Activated B cell treated with CpG ODN at 0.5 μM for 24 hours (primary cell): Measurements from ENCODE around the gene OR1F1. TPM values are rescaled to one million over a fixed set of nuclear protein-coding genes. Genes with fewer than 3 reads are reported as not detected.

ENCODE experiments used
- ATAC-seq: fragments of 200-7000 bp; cut with Tn5 transposase; one replicate; pipeline ENCODE4 v1.10.0; 2021; ENCODE audit warnings: low read depth, mild to moderate bottlenecking, moderate library complexity
- CTCF ChIA-PET: fragments of 350-600 bp; sonication (Branson Sonifier 250); formaldehyde crosslinking; loops from one replicate; lab custom pipeline; 2021; ENCODE audit warnings: antibody characterized with exemption; lab: Charles Lee
- POLR2A ChIA-PET: fragments of 350-600 bp; sonication (Branson Sonifier 250); formaldehyde crosslinking; loops from one replicate; lab custom pipeline; 2021; ENCODE audit warnings: antibody characterized with exemption; lab: Charles Lee
- DNase-seq: peaks from one replicate; pipeline ENCODE4 v3.0.0; 2022
- H3K27ac Mint-ChIP-seq: one replicate; pipeline ENCODE4 v1.8.0; 2020; ENCODE audit warnings: mixed read lengths
- H3K27me3 Mint-ChIP-seq: one replicate; pipeline ENCODE4 v1.8.0; 2021; ENCODE audit warnings: mixed read lengths
- H3K36me3 Mint-ChIP-seq: one replicate; pipeline ENCODE4 v1.8.0; 2021; ENCODE audit warnings: low read depth, mixed read lengths
- H3K4me1 Mint-ChIP-seq: one replicate; pipeline ENCODE4 v1.8.0; 2021; ENCODE audit warnings: mixed read lengths
- H3K4me3 Mint-ChIP-seq: one replicate; pipeline ENCODE4 v1.8.0; 2020; ENCODE audit warnings: mild to moderate bottlenecking, mixed read lengths
- H3K9me3 Mint-ChIP-seq: one replicate; pipeline ENCODE4 v1.8.0; 2020; ENCODE audit warnings: mixed read lengths
- CTCF ChIP-seq: fragments of 200-600 bp; IDR thresholded peaks from one replicate; pipeline ENCODE4 v1.8.0; 2022; ENCODE audit warnings: antibody characterized with exemption, mild to moderate bottlenecking
- intact Hi-C: fragments of 100-400 bp; cut with micrococcal nuclease; formaldehyde crosslinking; loops from one replicate; pipeline ENCODE4 v1.15.1; 2024
- total RNA-seq: library from RNA; stranded (reverse); gene quantifications from 2 replicates; pipeline ENCODE4 v1.2.3, GENCODE V29; 2022

OR1F1 gene
- total RNA-seq, 1 donor from 2014 or later, result not detected

GRCh38 chr16:3235856-3236669, 48.1 kb downstream of the OR1F1 start:
- H3K27me3 Mint-ChIP-seq, result no peaks in the 10 kb centered on the region
- peaks cover 24% of the 10 kb centered on the region for H3K4me1 Mint-ChIP-seq
- H3K4me3 Mint-ChIP-seq, result peak overlapping the region; percentile 72
- ChIA-PET CTCF (interaction anchor here (1.3 kb wide), 1 partner anchor 9 kb away, joined by 3 read pairs; no protein-coding TSS in a partner anchor), POLR2A (interaction anchor here (1.2 to 2.7 kb wide), 5 partner anchors 29 to 221 kb away, joined by 3 to 22 read pairs (median 6); partner anchors contain the start of genes ZNF174, ZNF263 and ZSCAN32)
- DNase-seq (no peak), ATAC-seq (no peak)
- H3K9me3 Mint-ChIP-seq, result peaks cover 9% of the 10 kb centered on the region
- H3K27ac Mint-ChIP-seq, result peak overlapping the region; percentile 70
- intact Hi-C loops, result loop anchor here (1.0 to 5.0 kb wide), 8 partner anchors 28 to 264 kb away; partner anchors contain the start of genes TIGD7, ZNF174, ZNF75A and ZSCAN32
- peaks cover 29% of the 10 kb centered on the region for H3K36me3 Mint-ChIP-seq
- no peak for TF ChIP-seq CTCF

- Mint-ChIP-seq H3K36me3 (no peaks in the 10 kb centered on the region), H3K9me3 (no peaks in the 10 kb centered on the region), H3K4me3 (no peak overlapping the region), H3K4me1 (no peaks in the 10 kb centered on the region), H3K27ac (no peak overlapping the region), H3K27me3 (peaks cover 31% of the 10 kb centered on the region)
- ATAC-seq (no peak), DNase-seq (no peak)
- intact Hi-C loops, result no loop called here
- ChIA-PET POLR2A (no interaction called here), CTCF (no interaction called here)
- TF ChIP-seq CTCF, result no peak
Measured at GRCh38 chr16:3241761-3242160, 53.8 kb downstream of the OR1F1 start.

GRCh38 chr16:3242709-3243108, 54.7 kb downstream of the OR1F1 start:
- H3K36me3 Mint-ChIP-seq, result no peaks in the 10 kb centered on the region
- H3K4me3 Mint-ChIP-seq, result no peak overlapping the region
- no peaks in the 10 kb centered on the region for H3K4me1 Mint-ChIP-seq
- H3K27ac Mint-ChIP-seq, result no peak overlapping the region
- no peak for TF ChIP-seq CTCF
- no peak for DNase-seq
- intact Hi-C loops, result no loop called here
- POLR2A ChIA-PET, result no interaction called here
- CTCF ChIA-PET, result no interaction called here
- no peaks in the 10 kb centered on the region for H3K9me3 Mint-ChIP-seq
- ATAC-seq, result no peak
- peaks cover 37% of the 10 kb centered on the region for H3K27me3 Mint-ChIP-seq

GRCh38 chr16:3243882-3244281, 55.9 kb downstream of the OR1F1 start:
- ATAC-seq, result no peak
- Mint-ChIP-seq H3K27me3 (peaks cover 37% of the 10 kb centered on the region), H3K36me3 (no peaks in the 10 kb centered on the region), H3K4me3 (no peak overlapping the region), H3K9me3 (no peaks in the 10 kb centered on the region), H3K4me1 (no peaks in the 10 kb centered on the region), H3K27ac (no peak overlapping the region)
- no peak for TF ChIP-seq CTCF
- intact Hi-C loops, result no loop called here
- DNase-seq, result no peak
- ChIA-PET POLR2A (no interaction called here), CTCF (no interaction called here)

- DNase-seq (no peak), ATAC-seq (no peak)
- POLR2A ChIA-PET, result no interaction called here
- CTCF ChIA-PET, result no interaction called here
- Mint-ChIP-seq H3K27ac (no peak overlapping the region), H3K4me3 (no peak overlapping the region), H3K4me1 (no peaks in the 10 kb centered on the region), H3K27me3 (peaks cover 39% of the 10 kb centered on the region), H3K9me3 (no peaks in the 10 kb centered on the region), H3K36me3 (no peaks in the 10 kb centered on the region)
- intact Hi-C loops, result no loop called here
- TF ChIP-seq CTCF, result no peak
Measured at GRCh38 chr16:3246002-3246401, 58.0 kb downstream of the OR1F1 start.
